NOMO-1 treated with DMSO at 0.1 percent for 48 hours (cell line): Measurements from ENCODE around the gene SPPL2B.

Experiments
- DNase-seq: peaks from one replicate; lab custom pipeline; 2025; ENCODE audit not compliant: unreplicated experiment; lab: John Stamatoyannopoulos, UW

SPPL2B gene

GRCh38 chr19:2296141-2296540 is 32.3 kb upstream of the SPPL2B start:
- no peak for DNase-seq

- DNase-seq = no peak
Observed at GRCh38 chr19:2300533-2300932, 28.0 kb upstream of the SPPL2B start.

- DNase-seq = no peak
Observed at GRCh38 chr19:2302319-2303210, 25.9 kb upstream of the SPPL2B start.

- no peak for DNase-seq
Observed at GRCh38 chr19:2303211-2303798, 25.2 kb upstream of the SPPL2B start.

GRCh38 chr19:2305452-2306280 is 22.8 kb upstream of the SPPL2B start:
- DNase-seq = no peak

GRCh38 chr19:2306281-2306806 is 22.1 kb upstream of the SPPL2B start:
- DNase-seq = no peak

- DNase-seq = no peak
Observed at GRCh38 chr19:2306971-2307370, 21.5 kb upstream of the SPPL2B start.

- no peak for DNase-seq
Observed at GRCh38 chr19:2307518-2308012, 20.9 kb upstream of the SPPL2B start.

GRCh38 chr19:2308114-2308556 is 20.3 kb upstream of the SPPL2B start, which contains the start of gene LINGO3:
Gene LINGO3 (minus strand): TSS chr19:2308154. CDS start chr19:2291776, 16,378 bp downstream.
- no peak for DNase-seq

GRCh38 chr19:2309734-2310362 is 18.6 kb upstream of the SPPL2B start:
- no peak for DNase-seq

- no peak for DNase-seq
Observed at GRCh38 chr19:2311093-2311492, 17.4 kb upstream of the SPPL2B start.

GRCh38 chr19:2312820-2313501 is 15.5 kb upstream of the SPPL2B start:
- no peak for DNase-seq

- DNase-seq = no peak
Observed at GRCh38 chr19:2315121-2315817, 13.2 kb upstream of the SPPL2B start.

GRCh38 chr19:2315818-2316353 is 12.6 kb upstream of the SPPL2B start:
- DNase-seq = peak; percentile 96

GRCh38 chr19:2317300-2317699 is 11.2 kb upstream of the SPPL2B start:
- no peak for DNase-seq

- DNase-seq = no peak
Observed at GRCh38 chr19:2317756-2318155, 10.7 kb upstream of the SPPL2B start.

- no peak for DNase-seq
Observed at GRCh38 chr19:2318923-2319322, 9.6 kb upstream of the SPPL2B start.

GRCh38 chr19:2319551-2319950 is 8.9 kb upstream of the SPPL2B start:
- no peak for DNase-seq

- no peak for DNase-seq
Observed at GRCh38 chr19:2320049-2320448, 8.4 kb upstream of the SPPL2B start.
